OCI-LY3 (cell line): ENCODE measurements around the gene LDLRAD4.

Experiments used
- CTCF ChIP-seq: fragments of 200-600, 300-600 bp; sonication (generic); IDR thresholded peaks from 2 replicates; pipeline ENCODE4 v1.5.1; 2014; ENCODE audit warnings: antibody characterized with exemption, low read length, low read depth
- EZH2phosphoT487 ChIP-seq: fragments of 200-600 bp; shearing (Covaris generic); IDR thresholded peaks from 2 replicates; pipeline ENCODE4 v1.6.1; 2018; ENCODE audit warnings: antibody characterized with exemption, mixed run types, low read depth

GRCh38 chr18:13321923-13322322 lies 103.4 kb downstream of the LDLRAD4 start:
- TF ChIP-seq CTCF, result no peak
- no peak for TF ChIP-seq EZH2phosphoT487
